NCI-H748 (cell line): ENCODE results near the gene ALB.

Source experiments
- DNase-seq: peaks from one replicate; lab custom pipeline; 2025; ENCODE audit not compliant: unreplicated experiment; lab: John Stamatoyannopoulos, UW

ALB gene

GRCh38 chr4:73450398-73451004 is 46.4 kb downstream of the ALB start:
- DNase-seq: peak; percentile 88

- DNase-seq: peak; percentile 89
Observed at GRCh38 chr4:73451404-73451803, 47.3 kb downstream of the ALB start.

DNA sequence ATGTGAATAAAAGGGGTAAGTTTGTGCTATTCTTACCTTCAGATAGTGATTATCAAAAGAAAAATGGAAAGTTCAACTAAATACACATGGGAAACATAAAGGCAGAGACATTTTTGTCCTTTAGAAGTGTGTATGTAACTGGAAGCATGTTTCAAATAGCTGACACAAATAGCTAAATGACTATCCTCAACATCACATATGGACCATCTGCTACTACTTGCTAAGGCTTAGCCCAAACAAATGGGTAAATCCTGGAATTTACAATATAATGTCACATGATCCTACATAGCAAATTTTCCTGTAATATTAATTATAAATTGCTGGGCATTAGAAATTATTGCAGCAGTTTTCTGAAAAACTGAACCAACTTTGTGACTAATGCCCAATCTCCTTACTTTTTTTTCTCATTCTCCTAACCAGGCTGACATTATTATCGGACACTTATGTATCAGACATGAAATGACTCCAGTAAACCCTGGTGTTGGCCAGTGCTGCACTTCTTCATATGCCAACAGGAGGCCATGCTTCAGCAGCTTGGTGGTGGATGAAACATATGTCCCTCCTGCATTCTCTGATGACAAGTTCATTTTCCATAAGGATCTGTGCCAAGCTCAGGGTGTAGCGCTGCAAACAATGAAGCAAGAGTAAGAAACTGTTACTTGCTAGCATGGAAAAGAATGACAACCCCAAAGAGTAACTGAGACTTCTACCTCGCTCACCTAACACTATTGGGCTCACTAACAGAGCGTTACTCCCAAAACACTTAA is 48.1 kb downstream of the ALB start:
- DNase-seq: no peak

- no peak for DNase-seq
Observed at GRCh38 chr4:73452953-73453700, 49.0 kb downstream of the ALB start.

DNA sequence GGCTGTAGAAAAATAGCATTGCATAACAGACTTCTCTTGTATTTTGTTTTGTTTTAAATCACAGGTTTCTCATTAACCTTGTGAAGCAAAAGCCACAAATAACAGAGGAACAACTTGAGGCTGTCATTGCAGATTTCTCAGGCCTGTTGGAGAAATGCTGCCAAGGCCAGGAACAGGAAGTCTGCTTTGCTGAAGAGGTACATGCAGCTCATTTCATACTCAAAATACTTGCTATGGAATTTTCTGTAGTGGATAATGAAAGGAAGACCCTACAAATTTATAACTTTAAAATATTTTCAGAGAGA is 49.6 kb downstream of the ALB start:
- no peak for DNase-seq

GRCh38 chr4:73454920-73455319 is 50.8 kb downstream of the ALB start:
- DNase-seq: no peak

DNA sequence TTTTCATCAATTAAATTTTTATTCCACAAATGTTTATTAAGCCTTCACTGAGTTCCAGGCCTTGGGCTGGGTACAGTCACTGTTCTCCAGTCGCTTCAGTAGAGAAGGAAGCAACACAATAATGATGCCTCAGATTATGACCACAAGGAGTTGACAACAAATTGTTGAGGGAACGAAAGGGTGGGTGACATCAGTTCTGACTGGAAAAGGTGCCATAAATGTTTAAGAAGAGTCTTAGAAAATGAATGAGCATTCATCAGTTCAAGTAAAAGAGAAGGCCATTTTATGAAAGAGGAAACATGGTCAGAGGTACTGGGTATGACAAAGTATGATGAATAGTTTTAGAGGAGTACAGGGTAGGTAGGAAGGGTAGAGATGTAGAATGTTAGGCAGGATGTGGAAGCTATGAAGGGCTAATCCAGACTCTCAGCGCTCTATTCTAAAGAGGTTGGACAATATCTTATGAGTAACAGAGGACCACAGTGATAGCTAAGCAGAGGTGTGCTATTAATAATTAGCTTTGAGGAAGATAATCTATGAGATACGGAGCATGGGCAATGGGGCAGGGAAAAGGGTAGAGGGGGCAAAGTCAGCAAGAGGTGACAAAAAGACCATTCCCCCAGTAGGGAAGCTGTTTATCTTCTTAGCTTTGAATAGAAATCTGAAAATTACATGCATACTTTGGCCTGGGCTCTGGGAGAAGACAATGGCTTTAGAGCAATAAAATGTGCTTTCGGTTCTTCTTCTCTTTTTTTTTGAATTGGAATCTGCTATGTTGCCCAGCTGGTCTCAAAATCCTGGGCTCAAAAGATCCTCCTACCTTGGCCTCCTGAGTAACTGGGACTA is 52.3 kb downstream of the ALB start:
- DNase-seq: no peak

DNA sequence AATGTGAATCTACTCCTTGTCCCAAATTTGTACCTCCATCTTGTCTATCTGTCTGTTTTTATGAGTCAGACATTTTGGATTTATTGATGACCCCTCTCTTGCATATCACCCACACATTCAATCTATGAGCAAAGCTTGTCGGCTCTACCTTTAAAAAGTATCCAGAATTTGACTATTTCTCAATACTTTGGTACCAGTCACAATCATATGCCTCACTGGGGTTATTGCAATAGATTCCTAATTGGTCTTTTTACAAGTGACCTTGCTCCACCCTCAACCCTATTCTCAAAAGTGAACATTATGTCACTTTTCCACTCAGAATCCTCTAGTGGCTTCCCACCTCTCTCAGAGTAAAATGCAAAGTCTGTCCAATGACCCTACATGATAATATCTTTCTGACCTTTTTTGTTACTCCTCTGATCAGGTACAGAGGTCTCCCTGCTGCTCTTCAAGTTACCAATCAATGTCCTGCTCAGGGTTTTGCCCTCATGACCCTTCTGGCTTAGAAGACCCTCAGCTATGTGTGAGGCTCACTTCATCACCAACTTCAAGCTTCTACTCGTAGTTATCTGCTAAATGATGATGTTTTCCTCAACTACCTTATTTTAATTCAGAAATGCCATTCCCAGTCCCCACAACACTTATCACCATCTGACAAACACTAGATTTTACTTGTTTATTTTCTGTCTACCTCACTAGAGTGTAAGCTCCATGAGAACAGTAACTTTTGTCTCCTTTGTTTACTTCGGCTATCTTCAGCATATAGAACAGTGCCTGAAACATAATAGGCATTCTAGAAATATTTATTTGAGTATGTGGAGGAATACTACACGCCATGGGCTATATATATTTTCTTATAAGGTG is 54.3 kb downstream of the ALB start:
- DNase-seq: no peak

DNA sequence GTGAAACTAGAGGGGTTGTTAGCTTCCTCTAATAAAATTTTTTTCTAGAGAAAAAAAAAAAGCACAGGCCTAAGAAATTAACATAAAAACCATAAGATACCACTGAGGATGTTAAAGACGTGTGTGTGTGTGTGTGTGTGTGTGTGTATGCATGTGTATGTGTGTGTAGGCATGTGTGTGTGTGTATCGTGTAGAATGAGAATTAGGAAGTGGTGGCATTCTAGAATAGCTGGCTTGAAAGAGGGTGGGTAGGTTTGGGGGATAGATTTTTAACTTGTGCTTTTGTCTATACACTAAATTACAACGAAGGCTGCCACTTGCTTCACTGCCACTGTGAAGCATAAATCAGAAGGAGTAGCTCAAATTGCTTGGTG is 54.9 kb downstream of the ALB start:
- DNase-seq: no peak

DNA sequence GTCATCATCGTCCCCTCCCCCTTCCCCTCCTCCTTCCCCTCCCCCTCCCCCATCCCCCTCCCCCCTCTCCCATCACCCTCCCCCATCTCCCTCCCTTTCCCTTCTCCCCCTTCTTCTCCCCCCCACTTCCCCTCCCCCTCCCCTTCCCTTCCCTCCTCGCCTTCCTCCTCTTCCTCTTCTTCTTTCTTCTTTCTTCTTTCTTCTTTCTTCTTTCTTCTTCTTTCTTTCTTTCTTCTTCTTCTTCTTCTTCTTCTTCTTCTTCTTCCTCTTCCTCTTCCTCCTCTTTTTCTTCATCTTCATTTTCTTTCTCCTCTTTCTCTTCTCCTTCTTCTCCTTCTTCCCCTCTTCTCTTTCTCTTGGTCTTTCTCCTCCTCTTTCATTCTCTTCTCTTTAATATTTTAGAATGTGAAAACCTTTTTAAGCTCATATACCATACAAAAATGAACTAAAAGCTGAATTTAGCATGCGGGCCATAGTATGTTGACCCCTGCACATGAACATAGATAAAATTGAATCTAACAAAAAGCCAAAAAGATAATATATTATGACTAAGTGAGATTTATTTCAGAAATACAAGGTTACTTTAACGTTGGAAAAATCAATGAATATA is 56.9 kb downstream of the ALB start:
- DNase-seq: no peak

DNA sequence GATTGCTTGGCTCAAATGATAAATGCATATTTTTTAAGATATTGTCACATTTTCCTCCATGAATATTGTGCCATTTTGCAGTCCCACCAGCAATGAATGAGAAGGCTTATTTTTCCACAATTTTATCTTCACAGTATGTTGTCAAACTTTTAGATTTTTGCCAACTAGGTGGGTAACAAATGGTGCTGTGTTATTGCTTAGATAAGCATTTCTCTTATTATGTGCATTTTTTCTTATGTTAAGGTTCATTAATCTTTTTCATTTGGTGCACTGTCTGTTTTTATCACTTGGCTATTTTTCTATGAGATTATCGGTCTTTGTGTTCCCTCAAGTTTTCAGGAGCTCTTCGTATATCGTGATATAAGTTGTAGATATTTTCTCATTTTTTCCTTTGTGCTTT is 64.1 kb downstream of the ALB start:
- no peak for DNase-seq

DNA sequence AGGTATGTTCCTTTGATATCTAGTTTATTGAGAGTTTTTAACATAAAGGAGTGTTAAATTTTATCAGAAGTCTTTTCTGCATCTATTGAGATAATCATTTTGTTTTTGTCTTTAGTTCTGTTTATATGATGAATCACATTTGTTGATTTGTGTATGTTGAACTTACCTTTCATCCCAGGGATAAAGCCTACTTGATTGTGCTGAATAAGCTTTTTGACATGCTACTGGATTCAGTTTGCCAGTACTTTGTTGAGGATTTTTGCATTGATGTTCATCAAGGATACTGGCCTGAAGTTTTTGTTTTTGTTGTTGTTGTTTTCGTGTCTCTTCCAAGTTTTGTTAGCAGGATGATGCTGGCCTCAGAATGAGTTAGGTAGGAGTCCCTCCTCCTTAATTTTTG is 66.6 kb downstream of the ALB start:
- no peak for DNase-seq
